ENCODE measurements around the gene LRP10.

- TF ChIP-seq CEBPB (IDR thresholded peaks at IDR 0.05), result no peak
- no peak for TF ChIP-seq YY1 (IDR thresholded peaks at IDR 0.05; ENCODE audit: low read depth)
Measured at GRCh38 chr14:22872833-22873520, 1.4 kb downstream of the LRP10 start.
